GM23248 (cell line): ENCODE measurements around the gene CYP2B6.

ENCODE experiments used
- EZH2 ChIP-seq: fragments of 200-600 bp; sonication (generic); IDR thresholded peaks from 2 replicates; pipeline ENCODE4 v1.6.1; 2018; ENCODE audit warnings: antibody characterized with exemption, mild to moderate bottlenecking; ENCODE audit not compliant: insufficient read depth, poor library complexity, severe bottlenecking
- EZH2phosphoT487 ChIP-seq: fragments of 200-600 bp; sonication (generic); IDR thresholded peaks from 2 replicates; pipeline ENCODE4 v1.6.1; 2018; ENCODE audit warnings: antibody characterized with exemption, moderate library complexity, mild to moderate bottlenecking, low read depth; ENCODE audit not compliant: insufficient read depth

DNA sequence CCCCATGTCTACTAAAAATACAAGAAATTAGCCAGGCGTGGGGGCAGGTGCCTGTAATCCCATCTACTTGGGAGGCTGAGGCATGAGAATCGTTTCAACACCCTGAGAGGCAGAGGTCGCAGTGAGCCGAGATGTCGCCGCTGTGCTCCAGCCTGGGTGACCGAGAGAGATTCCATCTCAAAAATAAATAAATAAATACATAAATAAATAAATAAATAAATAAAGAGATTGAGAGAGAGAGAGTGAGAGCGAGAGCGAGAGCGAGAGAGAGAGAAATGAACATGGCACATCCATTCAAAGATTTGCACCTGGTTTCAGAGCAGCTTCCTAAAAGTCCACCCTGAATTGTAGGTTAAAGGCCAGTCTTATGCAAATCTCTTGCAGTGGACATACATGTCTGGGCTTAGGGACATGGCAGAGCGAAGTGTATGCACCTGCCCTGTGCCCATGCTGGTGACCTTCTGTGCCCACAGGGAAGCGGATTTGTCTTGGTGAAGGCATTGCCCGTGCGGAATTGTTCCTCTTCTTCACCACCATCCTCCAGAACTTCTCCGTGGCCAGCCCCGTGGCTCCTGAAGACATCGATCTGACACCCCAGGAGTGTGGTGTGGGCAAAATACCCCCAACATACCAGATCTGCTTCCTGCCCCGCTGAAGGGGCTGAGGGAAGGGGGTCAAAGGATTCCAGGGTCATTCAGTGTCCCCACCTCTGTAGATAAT, 42.3 kb upstream of the CYP2B6 start:
- no peak for TF ChIP-seq EZH2
- no peak for TF ChIP-seq EZH2phosphoT487
